NCI-H2227 (cell line): ENCODE data around the gene MDFI.
"Not testable (repeated sequence)": the region's sequence is repeated elsewhere in the genome, so short reads cannot be mapped to it uniquely, and the experiment has no call there.

Experiments
- DNase-seq: peaks from one replicate; lab custom pipeline; 2025; ENCODE audit not compliant: unreplicated experiment; lab: John Stamatoyannopoulos, UW

Gene MDFI

DNA sequence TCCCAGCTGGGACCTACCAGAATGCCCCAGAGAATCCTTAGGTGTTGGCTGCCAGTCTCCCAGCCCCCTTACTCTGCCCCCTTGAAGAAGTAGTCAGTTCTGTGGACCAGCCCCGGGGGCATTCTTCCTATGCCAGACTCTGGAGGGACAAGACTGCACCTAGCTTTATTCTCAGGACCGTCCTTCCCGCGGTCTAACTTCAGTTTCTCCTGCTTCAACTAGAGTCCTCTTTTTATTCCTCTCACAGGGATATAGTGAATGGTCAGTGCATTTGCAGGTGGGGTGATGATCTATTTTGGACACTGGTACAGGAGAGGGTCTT lies 35.9 kb upstream of the MDFI start:
- DNase-seq, result no peak

DNA sequence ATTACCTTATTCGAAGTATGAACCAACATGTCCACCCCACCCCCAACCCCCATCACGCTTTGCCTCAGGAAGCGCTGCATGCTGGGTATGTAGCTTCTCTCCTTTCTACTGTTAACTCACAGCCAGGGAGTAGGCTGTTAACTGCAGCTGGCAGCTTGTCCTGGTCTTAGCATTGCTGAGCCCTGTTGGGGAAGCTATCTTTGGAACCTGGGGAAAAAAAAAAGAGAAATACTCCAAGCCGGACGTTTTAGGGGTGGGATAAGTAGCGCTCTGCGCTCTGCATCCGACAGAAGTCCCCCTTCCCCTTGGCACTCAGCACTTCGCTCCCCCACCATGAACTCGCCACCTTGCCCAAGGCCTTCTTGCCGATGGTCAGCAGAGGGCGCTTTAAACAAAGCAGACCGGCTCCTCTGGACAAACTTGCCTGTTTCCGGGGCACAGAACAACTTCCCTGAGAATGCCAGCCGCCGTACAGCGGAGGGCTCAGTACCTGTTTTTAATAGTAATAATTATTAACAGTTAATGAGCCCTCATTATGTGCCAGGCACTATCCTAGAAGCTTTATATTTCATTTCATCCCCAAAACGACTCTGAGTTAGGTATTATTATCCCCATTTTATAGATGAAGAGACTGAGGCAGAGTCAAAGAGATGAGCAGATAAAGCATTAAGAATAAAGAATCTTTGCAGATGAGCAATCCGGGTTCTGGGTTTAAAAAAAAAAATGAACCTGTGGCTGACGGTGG lies 35.2 kb upstream of the MDFI start:
- DNase-seq, result peak; percentile 85

DNA sequence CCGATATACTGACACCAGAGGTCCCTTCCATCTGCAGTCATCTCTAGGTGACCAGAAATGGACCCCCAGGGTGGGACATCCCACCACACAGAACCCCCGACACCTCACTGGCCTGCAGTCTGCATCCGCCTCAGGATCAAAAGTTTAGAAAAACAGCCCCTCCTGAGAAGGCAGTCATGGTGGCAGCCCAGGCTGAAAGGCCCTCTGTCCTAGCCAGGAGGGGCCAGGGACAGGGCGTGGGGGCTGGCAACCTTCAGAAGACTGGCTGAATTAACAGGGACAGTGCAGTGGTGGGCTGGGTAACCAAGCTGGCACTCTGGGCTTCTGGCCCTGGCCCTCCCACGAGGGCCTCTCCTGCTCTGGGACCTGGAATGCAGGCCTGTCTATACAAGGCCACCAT lies 34.3 kb upstream of the MDFI start:
- no peak for DNase-seq

DNA sequence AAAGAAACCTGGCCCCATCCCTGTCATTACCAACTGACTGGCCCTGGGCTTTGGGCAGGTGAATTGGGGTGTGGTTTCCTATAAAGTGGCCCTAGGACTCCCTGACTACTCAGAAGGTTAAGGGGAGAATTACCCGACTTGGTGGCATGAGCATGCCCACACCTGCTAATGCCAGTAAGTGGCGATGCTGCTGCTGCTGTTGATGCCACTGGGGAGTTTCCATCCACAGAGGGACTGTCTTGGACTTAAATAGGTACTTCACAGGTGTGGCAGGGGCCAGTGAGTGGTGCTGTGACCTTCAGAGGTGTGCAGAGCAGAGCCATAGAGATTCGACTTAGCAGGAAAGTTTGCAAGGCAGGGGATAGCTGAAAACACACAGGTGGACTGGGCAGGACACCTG lies 32.6 kb upstream of the MDFI start:
- DNase-seq, result no peak

DNA sequence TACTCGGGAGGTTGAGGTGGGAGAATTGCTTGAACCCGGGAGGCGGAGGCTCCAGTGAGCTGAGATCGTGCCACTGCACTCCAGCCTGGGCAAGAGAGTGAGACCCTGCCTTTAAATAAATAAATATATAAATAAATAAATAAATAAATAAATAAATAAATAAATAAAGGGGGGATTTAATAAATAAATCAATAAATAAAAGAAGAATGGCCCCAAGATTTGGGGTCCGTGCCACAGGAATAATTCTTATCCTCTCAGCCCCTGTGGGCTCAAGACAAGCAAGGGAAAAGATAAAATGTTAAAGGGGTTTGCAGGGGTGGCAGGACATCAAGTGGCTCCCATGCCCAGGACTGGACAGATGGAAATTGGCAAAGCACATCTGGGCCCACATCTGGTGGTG lies 31.2 kb upstream of the MDFI start:
- DNase-seq, result no peak

DNA sequence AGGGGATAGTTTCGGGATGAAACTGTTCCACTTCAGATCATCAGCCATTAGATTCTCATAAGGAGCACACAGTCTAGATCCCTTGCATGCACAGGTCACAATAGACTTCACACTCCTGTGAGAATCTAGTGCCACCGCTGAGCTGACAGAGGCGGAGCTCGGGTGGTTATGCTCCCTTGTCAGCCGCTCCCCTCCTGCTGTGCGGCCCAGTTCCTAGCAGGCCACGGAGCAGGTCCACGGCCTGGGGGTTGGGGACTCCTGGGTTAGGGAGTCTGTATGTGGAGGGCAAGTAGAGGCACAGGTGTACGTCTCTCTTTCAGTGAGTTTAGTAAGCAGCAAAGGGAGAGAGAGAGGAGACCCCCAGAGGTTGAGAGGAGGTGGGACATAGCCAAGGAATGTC lies 30.5 kb upstream of the MDFI start:
- DNase-seq, result no peak

DNA sequence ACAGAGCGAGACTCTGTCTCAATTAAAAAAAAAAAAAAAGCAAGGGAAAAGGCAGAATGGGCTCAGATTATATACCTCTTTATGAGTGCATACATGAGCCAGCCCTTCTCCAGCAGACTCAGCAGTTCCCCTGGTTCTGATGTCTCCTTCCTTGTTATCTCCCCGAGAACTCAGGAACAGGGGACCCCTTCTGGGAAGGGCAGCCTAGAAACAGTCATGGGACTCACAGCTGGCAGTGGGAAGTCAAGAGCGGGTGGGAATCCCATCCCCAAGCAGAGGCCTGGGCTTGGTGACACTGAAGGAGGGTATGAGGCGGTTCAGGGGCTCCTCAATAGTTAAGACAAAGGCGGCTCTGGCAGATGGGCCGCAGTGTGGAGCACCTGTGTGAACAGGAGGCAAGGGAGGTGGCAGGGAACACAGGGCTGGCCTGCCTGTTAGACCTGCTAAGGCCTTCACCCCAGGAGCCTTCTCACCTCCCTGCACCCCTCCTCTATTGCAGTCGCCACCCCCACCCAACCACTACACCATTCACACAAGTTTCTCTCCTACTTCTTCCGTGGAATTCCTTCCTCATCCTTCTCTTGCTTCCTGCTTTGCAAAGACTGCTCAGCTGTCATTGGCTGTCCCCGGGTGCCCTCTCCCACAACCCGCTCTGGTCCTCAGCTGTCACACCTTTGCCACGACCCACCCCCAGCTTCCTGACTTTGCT lies 29.7 kb upstream of the MDFI start:
- DNase-seq, result no peak

DNA sequence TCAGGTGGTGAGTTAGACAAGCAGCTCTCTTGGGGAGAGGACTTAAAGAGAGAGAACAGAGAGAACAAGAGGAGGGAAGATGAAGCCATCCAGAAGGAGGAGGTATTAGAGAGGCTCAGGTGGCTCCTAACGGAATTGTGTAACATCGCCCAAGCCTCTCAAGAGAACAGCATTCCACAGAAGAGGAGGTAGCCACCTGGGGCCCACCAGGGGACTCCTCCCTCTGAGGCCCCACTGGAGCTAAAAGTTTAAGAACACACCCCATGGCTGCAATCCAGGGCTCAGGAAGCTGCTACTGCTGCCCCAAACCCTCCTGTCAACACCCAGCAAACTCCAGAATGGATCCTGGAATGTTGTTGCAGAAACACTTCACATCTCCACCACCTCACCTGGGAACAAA lies 23.6 kb upstream of the MDFI start:
- DNase-seq, result no peak

DNA sequence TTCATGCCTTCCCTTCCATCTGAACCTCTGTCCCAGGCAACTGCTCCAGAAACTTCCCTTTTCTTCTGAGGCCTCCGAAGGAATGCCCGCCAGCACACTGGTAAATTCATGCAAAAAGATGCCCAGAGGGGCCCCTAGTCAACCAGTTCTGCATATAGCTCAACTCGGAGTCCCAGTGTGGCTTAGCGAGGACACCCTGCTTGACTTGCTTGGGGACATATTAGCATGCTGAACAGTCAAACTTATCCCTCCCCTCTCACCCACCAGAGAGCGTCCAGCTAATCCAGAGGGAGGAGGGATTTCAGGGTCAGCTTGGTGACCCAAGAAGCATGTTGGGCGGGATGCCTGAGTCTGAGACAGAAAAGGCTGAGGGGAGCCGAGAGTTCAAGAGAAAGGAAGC lies 23.0 kb upstream of the MDFI start:
- no peak for DNase-seq

DNA sequence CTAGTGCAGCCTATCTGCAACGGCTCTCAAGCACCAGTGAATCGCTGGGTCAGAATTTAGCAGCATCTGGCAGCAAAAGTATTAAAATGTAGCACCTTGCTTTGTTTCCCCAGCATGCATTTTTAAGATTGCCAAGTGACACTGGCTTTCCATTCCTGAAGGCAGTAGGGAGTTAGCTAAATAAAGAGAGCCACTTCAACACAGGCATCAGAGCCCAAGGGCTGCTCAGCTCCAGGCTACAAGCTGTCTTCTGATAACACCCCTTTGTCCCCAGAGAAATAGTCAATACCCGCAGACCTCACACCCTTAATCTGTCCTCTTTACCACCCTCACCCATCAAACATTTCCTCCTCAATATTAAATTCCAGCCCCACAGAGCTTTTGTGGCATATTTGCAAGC lies 19.7 kb upstream of the MDFI start:
- DNase-seq, result no peak

DNA sequence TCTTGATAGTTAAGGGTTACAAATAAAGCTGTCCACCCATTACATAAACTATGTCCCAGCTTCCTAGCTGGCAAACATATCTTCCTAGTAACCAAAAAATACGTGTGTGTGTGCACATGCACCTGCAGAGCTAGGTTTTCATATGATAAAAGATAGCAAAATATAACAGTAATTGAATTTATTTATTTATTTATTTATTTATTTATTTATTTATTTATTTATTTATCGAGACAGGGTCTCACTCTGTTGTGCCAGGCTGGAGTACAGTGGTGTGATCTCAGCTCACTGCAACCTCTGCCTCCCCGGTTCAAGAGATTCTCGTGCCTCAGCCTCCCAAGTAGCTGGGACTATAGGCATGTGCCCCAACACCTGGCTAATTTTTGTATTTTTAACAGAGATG lies 19.1 kb upstream of the MDFI start:
- not testable (repeated sequence) for DNase-seq

DNA sequence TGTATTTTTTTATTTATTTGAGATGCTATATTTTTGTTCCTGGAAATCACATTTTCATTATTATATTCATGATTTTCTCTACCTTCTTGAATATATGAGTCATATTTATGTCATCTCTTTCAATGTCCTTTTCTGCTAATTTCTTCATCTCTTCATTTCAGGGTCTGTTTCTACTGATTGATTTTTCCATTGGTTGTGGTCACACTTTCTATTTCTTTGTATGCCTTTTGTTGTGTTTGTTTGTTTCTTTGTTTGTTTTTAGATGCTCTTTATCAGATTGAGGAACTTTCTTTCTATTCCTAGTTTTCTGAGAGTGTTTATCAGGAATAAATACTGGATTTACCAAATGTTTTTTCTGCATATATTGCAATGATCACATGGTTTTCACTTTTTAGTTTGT lies 16.9 kb upstream of the MDFI start:
- no peak for DNase-seq

DNA sequence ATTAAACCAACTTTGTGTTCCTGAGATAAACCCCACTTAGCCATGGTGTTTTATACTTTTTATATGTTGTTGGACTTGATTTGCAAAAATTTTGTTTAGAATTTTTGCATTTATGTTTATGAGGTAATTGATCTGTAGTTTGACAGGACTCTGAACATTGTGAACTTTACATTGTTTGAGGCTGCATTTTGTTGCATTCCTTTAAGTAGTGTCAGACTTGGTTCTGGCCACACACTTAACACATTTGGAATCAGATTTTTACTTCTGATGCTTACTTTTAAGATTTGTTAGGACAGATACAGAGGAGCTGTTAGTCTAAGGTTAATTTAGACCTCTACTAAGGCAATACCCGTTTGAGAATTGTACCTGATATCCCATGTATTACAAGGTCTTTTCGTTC lies 16.5 kb upstream of the MDFI start:
- DNase-seq, result no peak

DNA sequence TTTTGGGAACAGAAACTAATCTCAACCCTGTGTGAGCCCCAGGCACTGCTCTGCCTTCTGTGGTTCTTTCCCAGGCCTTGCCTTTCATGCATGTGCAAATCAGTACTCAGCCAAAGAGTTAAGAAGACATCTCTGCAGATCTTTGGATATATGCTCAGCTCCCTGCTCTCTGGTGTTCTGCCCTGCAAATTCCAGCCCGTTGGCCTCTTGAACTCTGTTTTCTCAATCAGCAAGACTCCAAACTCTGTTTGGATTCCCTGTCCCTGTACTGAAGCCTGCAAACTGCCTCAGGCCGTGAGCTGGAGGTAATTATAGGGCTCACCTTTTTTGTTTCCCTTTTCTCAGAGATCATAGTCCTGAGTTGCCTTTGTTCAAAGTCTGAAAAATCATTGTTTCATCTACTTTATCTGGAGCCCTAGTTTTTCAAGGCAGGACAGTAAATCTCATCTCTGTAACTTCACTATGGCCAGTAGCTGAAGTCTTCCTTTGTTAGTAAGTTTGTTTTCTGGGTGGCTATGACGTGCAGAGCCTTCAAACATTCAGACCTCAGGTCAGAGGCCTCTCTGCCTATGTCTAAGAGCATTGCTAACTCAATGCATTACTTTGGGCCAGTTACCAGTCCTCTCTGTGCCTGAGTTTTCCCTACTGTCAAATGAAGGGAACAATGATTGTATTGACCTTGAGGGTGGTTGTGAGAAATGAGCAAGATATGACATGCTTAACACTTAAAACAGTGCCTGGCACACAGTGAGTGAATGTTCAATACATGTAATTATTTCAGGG lies 15.9 kb upstream of the MDFI start:
- no peak for DNase-seq

DNA sequence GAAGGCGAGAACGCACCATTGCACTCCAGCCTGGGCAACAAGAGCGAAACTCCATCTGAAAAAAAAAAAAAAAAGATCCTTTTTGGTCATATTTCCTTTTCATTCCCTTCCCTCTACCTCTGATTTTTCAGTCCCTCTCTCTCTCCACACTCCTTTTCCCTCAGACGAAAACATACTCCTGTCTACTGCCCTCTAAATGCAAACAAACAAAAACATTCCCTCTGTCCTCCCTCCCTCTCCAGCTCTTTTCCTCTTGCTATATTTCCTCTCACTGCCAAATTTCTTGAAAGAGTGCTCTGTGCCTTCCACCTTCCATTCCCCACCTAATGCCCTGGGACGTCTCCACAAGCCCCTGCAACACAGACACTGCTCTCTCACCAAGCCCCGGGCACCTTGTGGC lies 14.9 kb upstream of the MDFI start:
- no peak for DNase-seq

DNA sequence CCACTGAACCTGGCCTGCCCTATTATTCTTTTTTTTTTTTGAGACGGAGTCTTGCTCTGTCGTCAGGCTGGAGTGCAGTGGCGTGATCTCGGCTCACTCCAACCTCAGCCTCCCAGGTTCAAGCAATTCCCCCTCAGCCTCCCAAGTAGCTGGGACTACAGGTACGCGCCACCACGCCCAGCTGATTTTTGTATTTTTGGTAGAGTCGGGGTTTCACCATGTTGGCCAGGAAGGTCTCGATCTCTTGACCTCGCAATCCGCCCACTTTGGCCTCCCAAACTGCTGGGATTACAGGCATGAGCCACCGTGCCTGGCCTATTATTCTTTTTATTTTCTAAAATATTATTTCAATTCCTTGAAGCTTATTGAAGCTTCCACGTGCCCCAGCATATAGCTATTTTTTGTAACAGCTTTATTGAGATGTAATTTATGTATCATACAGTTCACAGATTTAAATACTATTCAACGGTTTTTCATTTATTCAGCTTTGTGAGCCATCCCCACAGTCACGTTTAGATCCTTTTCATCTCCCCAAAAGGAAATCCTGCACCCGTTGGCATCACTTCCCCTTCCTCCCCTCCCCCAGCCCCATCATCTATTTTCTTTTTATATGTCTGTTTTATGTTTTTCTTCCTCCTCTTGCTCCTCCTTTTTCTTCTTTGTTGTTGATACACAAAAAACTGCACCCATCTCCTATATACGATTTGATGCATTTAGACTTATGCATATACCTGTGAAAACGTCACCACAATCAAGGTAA lies 13.5 kb upstream of the MDFI start:
- no peak for DNase-seq

DNA sequence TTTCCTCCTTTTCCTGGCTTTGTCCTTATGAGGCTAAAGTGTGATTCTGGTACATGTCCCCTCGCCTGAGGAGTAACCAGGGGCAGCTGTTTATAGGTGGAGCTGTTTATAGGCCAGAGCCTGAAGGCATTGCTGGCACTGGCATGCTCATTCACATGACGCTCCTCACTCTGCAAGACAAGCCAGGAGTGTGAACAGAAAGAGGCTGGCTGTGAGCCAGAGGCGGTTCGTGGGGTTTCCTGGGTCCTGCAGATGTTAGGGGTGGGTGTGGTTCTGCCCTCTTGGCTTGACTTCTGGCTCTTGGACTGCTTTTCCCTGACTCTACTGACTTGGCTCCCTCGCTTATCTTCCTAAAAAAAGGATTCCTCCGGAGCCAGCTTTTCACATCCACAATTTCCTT lies 12.8 kb upstream of the MDFI start:
- DNase-seq, result no peak

DNA sequence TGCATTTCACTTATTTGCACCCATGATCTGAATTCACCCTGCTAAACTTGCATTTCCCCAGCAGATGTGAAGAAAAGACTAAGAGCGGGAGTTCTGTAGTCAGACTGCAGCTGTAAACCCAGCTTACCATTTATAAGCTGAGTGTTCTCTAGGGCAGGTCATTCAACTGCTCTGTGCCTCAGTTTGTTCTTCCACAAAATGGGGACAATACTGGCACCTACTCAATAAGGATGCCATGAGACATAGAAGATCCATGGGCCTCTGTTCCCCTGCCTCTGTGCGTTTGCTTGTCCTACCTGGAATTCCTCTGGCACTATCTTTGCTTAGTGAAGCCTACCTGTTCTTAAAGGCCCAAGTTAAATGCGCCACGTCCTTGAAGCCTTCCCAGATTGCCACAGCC lies 12.2 kb upstream of the MDFI start:
- DNase-seq, result no peak

DNA sequence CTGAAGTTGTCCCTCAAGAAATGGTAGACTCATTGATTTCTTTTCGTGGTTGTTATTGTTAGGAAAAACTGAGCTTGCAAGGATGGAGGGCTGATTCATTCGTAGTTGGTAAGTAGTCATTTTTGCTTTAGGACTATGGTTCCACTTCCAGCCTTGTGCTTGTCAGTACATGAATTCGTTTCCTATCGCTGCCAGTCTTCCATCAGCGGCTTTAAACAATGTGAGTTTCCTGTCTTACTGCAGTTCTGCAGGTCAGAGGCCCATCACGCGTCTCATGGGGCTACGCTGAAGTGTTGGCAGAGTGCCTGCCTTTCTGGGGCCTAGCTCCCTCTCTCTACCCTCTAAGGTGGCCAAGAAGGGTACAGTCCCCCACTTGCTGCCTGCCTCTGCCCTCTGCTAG lies 11.4 kb upstream of the MDFI start:
- DNase-seq, result peak; percentile 9

DNA sequence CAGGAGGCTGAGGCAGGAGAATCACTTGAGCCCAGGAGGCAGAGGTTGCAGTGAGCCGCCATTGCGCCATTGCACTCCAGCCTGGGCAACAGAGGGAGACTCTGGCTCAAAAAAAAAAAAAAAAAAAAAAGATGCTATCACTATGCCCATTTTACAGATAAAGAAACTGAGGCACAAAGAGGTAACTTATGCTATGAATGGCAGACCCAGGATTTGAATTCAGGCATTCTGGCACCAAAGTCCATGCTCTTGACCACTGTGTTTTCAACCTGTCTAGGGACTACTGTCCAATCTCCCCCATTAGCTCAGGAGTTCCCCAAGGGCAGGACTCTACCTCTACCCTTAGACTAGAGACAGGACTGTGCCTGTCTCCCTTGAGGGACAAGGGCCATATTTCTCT lies 9.1 kb upstream of the MDFI start:
- no peak for DNase-seq

DNA sequence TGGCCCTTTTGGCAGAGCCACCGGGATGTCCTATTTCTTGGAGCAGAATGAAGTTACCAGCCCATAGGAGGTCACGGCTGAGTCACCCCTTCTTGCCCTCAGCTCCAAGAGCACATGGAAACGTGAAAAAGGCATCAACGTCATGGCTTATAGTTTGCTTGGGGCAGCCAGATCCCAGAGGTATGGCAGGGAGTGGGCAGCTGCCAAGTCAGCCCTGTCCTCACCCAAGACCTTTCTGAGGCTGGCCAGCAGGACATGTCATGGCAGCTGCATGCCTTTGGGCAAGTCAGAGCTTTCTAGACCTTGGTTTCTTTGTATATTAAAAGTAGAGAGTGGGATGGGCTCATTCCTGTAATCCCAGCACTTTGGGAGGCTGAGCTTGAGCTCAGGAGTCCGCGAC lies 8.2 kb upstream of the MDFI start:
- DNase-seq, result no peak

DNA sequence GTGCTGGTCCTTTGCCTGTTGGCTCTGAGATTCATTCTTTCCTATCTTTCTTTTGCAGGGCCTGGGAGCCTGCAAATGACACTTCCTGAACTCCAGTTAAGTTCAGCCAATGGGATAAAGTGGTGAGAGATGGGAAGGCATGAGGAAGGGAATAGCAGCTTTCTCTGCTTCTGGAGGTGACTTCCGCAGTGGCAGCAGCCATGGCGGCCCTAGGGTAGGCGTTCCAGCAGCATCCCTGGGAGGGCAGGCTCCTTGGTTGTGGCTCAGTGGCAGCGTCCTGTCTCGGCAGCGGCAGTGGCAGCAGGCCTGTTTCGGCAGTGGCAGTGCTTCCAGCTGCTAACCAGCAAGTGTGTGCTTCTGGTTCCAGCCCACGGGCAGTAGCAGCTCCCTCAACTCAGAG lies 7.3 kb upstream of the MDFI start:
- no peak for DNase-seq
